ENCODE measurements around the gene F5.
"Not testable (repeated sequence)": the region's sequence is repeated elsewhere in the genome, so short reads cannot be mapped to it uniquely, and the experiment has no call there.

F5 gene

DNA sequence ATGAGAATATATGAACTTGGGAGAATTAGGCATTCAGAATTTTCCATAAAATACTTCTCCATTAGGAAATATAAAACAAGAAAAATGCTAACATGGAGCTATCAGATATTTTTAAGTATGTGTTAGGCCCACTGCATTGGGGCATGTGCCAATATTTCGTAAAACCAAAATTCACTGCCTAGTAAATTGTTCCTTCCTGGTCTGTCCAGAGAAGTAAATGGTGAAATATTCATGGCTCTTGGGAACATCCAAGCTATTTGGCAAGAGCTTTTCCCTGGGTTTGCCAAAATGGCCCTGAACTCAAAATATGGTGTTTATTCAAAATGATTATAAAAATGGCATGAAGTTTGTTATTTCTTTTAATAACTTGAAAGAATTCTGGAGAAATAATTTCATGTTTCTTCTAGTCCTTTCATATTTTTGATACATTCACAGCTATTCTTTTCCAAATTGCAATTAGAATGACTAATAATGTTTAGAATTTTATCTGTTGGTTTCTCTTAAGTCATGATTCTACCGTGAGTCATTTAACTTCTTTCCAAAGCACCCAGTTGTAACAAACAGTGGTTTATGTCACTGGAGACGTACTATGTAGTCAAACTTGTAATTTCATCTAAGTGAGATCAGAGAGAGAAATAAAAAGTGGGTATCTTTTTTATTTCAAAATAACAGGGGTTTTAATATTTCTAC is 74.8 kb downstream of the F5 start:
- no peak for DNase-seq (ENCODE audit: extremely low spot score)
- CTCF ChIA-PET, result no interaction called here
- no peak for TF ChIP-seq LEF1 (IDR thresholded peaks at IDR 0.05; ENCODE audit: borderline replicate concordance)
- TF ChIP-seq ARNT (IDR thresholded peaks at IDR 0.05), result no peak
- no peak for TF ChIP-seq ELF4 (IDR thresholded peaks at IDR 0.05)
- TF ChIP-seq NFRKB (IDR thresholded peaks at IDR 0.05), result no peak
- TF ChIP-seq BHLHE40 (IDR thresholded peaks at IDR 0.05; ENCODE audit: borderline replicate concordance), result no peak
- TF ChIP-seq, protein P1, sequence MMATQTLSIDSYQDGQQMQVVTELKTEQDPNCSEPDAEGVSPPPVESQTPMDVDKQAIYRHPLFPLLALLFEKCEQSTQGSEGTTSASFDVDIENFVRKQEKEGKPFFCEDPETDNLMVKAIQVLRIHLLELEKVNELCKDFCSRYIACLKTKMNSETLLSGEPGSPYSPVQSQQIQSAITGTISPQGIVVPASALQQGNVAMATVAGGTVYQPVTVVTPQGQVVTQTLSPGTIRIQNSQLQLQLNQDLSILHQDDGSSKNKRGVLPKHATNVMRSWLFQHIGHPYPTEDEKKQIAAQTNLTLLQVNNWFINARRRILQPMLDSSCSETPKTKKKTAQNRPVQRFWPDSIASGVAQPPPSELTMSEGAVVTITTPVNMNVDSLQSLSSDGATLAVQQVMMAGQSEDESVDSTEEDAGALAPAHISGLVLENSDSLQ (IDR thresholded peaks at IDR 0.05), result no peak
- no peak for TF ChIP-seq FOXA1 (IDR thresholded peaks at IDR 0.05)
- TF ChIP-seq ZNF384 (IDR thresholded peaks at IDR 0.05), result no peak
- TF ChIP-seq CTBP1 (IDR thresholded peaks at IDR 0.05; ENCODE audit: borderline replicate concordance), result no peak
- TF ChIP-seq SP1 (IDR thresholded peaks at IDR 0.05), result no peak
- TF ChIP-seq L3MBTL2 (conservative IDR thresholded peaks at IDR 0.05), result no peak
- TF ChIP-seq FOXM1 (IDR thresholded peaks at IDR 0.05; ENCODE audit: borderline replicate concordance), result no peak
- TF ChIP-seq TARDBP (IDR thresholded peaks at IDR 0.05), result no peak
- TF ChIP-seq SUZ12 (IDR thresholded peaks at IDR 0.05), result no peak
- no peak for TF ChIP-seq HDGF (IDR thresholded peaks at IDR 0.05; ENCODE audit: borderline replicate concordance)
- POLR2A ChIA-PET, result interaction anchor here (1.3 kb wide), 1 partner anchor 26 kb away, joined by 3 read pairs; the partner anchor contains the start of gene SLC19A2

DNA sequence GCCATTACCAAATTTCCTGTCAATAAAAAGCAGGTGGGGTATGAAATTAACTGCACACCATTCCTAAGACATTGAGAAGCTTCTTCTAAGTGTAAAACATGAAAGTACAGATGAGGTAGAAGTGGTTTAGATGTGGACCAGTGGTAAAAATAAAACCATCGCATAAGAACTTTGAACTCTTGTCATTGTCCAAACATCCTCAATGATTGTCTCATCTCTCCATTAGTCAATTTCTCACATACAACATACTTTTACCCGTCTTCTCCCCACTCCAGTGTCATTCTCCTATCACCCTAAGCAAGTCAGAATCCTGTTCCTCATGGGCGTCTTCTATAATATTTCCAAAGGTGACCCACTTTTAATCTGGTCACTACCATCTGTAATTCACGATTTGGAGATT is 76.2 kb downstream of the F5 start:
- TF ChIP-seq FOXM1 (IDR thresholded peaks at IDR 0.05; ENCODE audit: borderline replicate concordance) (no peak), TARDBP (IDR thresholded peaks at IDR 0.05) (no peak), FOXA1 (IDR thresholded peaks at IDR 0.05) (no peak), LEF1 (IDR thresholded peaks at IDR 0.05; ENCODE audit: borderline replicate concordance) (no peak), L3MBTL2 (conservative IDR thresholded peaks at IDR 0.05) (no peak)
- ChIA-PET POLR2A (interaction anchor here (1.2 kb wide), 1 partner anchor 24 kb away, joined by 7 read pairs; the partner anchor contains the start of gene SLC19A2), CTCF (no interaction called here)
- DNase-seq (ENCODE audit: extremely low spot score), result no peak

DNA sequence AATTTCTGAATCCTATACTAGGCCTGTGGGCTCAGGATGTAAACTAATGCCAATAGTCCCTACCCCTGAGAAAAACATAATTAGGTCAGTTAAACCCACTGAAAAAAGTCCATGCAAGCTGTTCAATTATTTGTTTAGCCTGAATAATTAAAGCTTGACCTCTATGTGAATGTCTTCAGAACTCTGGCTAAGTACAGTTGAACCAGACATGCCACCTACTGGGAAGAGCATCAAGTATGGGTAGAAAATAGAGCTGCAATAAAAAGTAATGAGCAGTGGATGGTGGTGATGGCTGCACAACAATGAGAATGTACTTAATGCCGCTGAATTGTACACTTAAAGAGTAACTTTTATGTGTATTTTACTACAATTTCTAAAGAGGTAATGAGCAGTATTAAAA is 76.9 kb downstream of the F5 start:
- TF ChIP-seq, protein P1 (IDR thresholded peaks at IDR 0.05), result no peak
- TF ChIP-seq FOXK2 (IDR thresholded peaks at IDR 0.05) (no peak), BHLHE40 (IDR thresholded peaks at IDR 0.05; ENCODE audit: borderline replicate concordance) (no peak), ARNT (IDR thresholded peaks at IDR 0.05) (no peak), FOXM1 (IDR thresholded peaks at IDR 0.05; ENCODE audit: borderline replicate concordance) (no peak), ELF4 (IDR thresholded peaks at IDR 0.05) (no peak), FOXA1 (IDR thresholded peaks at IDR 0.05) (no peak), TARDBP (IDR thresholded peaks at IDR 0.05) (no peak), SUZ12 (IDR thresholded peaks at IDR 0.05) (no peak), CTBP1 (IDR thresholded peaks at IDR 0.05; ENCODE audit: borderline replicate concordance) (no peak), ZNF384 (IDR thresholded peaks at IDR 0.05) (no peak), NFRKB (IDR thresholded peaks at IDR 0.05) (no peak), SP1 (IDR thresholded peaks at IDR 0.05) (no peak), L3MBTL2 (conservative IDR thresholded peaks at IDR 0.05) (no peak), HDGF (IDR thresholded peaks at IDR 0.05; ENCODE audit: borderline replicate concordance) (no peak), LEF1 (IDR thresholded peaks at IDR 0.05; ENCODE audit: borderline replicate concordance) (no peak)
- ChIA-PET CTCF (no interaction called here), POLR2A (interaction anchor here (1.2 kb wide), 1 partner anchor 23 kb away, joined by 7 read pairs; the partner anchor contains the start of gene SLC19A2)
- DNase-seq (ENCODE audit: extremely low spot score), result no peak

DNA sequence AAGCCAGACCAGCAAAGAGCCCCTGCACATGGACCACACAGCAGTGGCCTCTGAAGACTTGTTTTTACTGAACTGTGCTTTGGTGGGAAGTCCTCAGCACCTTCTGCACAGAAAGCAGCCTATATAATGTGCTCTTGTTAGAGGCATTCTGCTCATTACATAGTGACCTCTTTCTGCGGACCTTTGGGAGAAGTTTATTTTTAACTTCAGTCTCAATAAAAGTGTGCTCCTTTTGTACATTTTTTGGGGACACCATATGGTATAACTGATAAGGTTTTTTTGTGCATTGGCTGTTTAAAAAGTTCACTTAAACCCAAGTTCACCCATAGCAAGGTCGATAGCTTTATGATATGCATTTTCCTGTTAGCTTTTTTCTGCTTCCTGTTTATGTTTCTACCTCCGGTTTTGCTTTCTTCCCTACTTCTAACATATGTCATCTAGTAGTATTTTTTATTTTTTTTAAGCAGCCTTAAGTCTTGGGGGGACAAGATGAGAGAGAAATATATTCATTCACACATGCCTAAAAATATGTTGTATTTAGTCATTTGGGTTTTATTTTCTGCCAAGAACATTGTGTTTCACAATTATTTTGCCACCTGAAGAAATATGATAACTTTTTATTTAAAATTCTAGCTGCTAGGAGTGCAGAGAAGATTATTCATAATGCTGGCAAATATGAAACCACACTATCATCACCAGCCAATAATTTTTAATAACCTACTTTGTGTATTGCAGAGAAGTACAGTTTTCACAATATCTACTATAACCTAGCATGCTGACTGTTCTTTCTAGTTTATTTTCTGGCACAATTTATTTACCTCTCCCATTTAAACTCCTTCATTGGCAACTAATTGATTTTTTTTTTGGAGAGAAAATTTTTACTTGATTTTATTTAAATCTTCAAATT is 77.6 kb downstream of the F5 start:
- CTCF ChIA-PET, result no interaction called here
- DNase-seq (ENCODE audit: extremely low spot score), result no peak
- POLR2A ChIA-PET, result interaction anchor here (0.7 to 1.2 kb wide), 2 partner anchors 22 to 23 kb away, joined by 4 to 7 read pairs; partner anchors contain the start of gene SLC19A2
- no peak for TF ChIP-seq ELF4 (IDR thresholded peaks at IDR 0.05)
- TF ChIP-seq FOXK2 (IDR thresholded peaks at IDR 0.05), result no peak
- no peak for TF ChIP-seq HDGF (IDR thresholded peaks at IDR 0.05; ENCODE audit: borderline replicate concordance)
- no peak for TF ChIP-seq CTBP1 (IDR thresholded peaks at IDR 0.05; ENCODE audit: borderline replicate concordance)
- TF ChIP-seq NFRKB (IDR thresholded peaks at IDR 0.05), result no peak
- TF ChIP-seq ZNF384 (IDR thresholded peaks at IDR 0.05), result no peak
- TF ChIP-seq SP1 (IDR thresholded peaks at IDR 0.05), result no peak
- no peak for TF ChIP-seq BHLHE40 (IDR thresholded peaks at IDR 0.05; ENCODE audit: borderline replicate concordance)
- TF ChIP-seq TARDBP (IDR thresholded peaks at IDR 0.05), result no peak
- TF ChIP-seq ARNT (IDR thresholded peaks at IDR 0.05), result no peak

DNA sequence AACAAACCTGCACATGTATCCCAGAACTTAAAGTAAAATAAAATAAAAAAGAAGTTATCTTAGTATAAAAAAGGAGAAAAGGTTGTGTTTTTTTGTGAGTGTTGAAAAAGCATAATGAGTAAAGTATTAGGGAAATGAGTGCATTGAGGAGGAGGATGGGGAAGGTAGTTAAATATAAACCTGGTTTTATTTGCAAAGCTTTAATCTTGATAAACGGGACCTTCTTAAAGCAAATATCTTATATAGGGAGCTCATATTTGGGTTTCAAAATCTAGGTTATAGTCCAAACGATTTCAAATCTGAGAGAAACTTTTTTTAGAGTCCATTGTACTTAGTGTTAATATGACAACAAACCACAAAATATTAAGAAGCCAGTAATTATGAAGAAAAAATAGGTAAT is 78.9 kb downstream of the F5 start:
- TF ChIP-seq, protein P1 (IDR thresholded peaks at IDR 0.05), result no peak
- TF ChIP-seq SP1 (IDR thresholded peaks at IDR 0.05), result no peak
- no peak for TF ChIP-seq FOXA1 (IDR thresholded peaks at IDR 0.05)
- TF ChIP-seq ARNT (IDR thresholded peaks at IDR 0.05), result no peak
- no peak for TF ChIP-seq SUZ12 (IDR thresholded peaks at IDR 0.05)
- no peak for TF ChIP-seq ZNF384 (IDR thresholded peaks at IDR 0.05)
- TF ChIP-seq TARDBP (IDR thresholded peaks at IDR 0.05), result no peak
- TF ChIP-seq HDGF (IDR thresholded peaks at IDR 0.05; ENCODE audit: borderline replicate concordance), result no peak
- TF ChIP-seq FOXM1 (IDR thresholded peaks at IDR 0.05; ENCODE audit: borderline replicate concordance), result no peak
- TF ChIP-seq BHLHE40 (IDR thresholded peaks at IDR 0.05; ENCODE audit: borderline replicate concordance), result no peak
- no peak for TF ChIP-seq LEF1 (IDR thresholded peaks at IDR 0.05; ENCODE audit: borderline replicate concordance)
- TF ChIP-seq L3MBTL2 (conservative IDR thresholded peaks at IDR 0.05), result no peak
- TF ChIP-seq ELF4 (IDR thresholded peaks at IDR 0.05), result no peak
- TF ChIP-seq FOXK2 (IDR thresholded peaks at IDR 0.05), result no peak
- no peak for TF ChIP-seq NFRKB (IDR thresholded peaks at IDR 0.05)
- no peak for TF ChIP-seq CTBP1 (IDR thresholded peaks at IDR 0.05; ENCODE audit: borderline replicate concordance)
- ChIA-PET POLR2A (no interaction called here), CTCF (no interaction called here)
- DNase-seq (ENCODE audit: extremely low spot score), result no peak

DNA sequence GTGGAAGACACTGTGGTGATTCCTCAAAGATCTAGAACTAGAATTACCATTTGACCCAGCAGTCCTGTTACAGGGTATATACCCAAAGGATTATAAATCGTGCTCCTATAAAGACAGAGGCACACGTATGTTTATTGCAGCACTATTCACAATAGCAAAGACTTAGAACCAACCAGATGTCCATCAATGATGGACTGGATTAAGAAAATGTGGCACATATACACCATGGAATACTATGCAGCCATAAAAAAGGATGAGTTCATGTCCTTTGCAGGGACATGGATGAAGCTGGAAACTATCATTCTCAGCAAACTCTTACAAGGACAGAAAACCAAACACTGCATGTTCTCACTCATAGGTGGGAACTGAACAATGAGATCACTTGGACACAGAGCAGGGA is 82.7 kb downstream of the F5 start:
- CTCF ChIA-PET; POLR2A ChIA-PET; DNase-seq (ENCODE audit: extremely low spot score): not testable (repeated sequence)
